ENCODE results near the gene LRCH2. TPM values are rescaled to one million over a fixed set of nuclear protein-coding genes. Genes with fewer than 3 reads are reported as not detected.

The LRCH2 gene, protein sequence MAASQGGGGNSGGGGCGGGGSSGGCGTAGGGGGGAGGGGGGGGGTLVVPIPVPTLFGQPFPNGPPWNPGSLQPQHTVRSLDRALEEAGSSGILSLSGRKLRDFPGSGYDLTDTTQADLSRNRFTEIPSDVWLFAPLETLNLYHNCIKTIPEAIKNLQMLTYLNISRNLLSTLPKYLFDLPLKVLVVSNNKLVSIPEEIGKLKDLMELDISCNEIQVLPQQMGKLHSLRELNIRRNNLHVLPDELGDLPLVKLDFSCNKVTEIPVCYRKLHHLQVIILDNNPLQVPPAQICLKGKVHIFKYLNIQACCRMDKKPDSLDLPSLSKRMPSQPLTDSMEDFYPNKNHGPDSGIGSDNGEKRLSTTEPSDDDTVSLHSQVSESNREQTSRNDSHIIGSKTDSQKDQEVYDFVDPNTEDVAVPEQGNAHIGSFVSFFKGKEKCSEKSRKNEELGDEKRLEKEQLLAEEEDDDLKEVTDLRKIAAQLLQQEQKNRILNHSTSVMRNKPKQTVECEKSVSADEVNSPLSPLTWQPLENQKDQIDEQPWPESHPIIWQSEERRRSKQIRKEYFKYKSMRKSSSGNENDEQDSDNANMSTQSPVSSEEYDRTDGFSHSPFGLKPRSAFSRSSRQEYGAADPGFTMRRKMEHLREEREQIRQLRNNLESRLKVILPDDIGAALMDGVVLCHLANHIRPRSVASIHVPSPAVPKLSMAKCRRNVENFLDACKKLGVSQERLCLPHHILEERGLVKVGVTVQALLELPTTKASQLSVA
- 0.50 TPM for polyA plus RNA-seq (2012; ENCODE audit: insufficient read length, low read depth)

DNA sequence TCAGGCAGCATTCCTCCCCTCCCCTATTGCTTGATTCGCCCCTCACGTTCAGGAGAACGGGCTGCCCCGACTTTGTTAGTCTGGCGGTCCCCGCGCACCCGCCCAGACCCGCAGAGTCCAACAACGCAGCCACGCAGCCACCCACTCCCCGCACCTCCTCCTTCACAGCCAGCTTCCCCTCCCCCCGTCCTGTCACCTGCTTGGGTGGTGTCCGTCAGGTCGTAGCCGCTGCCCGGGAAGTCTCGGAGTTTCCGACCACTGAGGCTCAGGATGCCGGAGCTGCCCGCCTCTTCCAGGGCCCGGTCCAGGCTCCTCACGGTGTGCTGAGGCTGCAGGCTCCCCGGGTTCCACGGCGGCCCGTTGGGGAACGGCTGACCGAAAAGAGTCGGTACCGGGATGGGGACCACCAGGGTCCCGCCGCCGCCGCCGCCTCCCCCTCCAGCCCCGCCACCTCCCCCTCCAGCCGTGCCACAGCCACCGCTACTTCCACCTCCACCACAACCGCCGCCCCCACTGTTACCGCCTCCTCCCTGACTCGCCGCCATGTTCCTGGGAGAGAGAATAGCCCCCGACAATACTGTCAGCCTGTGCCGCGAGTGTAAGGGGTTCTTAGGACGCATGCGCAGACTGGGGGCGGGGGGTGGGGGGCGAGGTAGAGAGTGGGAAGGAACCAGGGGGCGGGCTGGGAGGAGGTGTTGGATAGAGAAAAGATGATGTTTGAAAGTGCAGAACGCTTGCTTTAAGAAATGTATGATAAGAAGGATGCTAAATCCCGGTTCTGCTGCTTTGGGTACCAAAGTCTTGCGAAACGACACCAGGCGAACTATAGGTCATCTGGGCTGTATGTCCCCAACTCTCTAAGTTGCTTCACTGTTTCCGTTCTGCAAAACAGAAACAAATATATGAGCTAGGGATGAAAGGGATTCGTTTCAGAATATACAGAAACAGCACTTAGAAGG is at the start of gene LRCH2:
Gene LRCH2 (minus strand): TSS at position 600 of the 959 bp plus-strand sequence. CDS start 55 bp downstream, at position 545.
- TF ChIP-seq TAF1 (IDR thresholded peaks at IDR 0.05; ENCODE audit: borderline replicate concordance, insufficient read depth, low read length) (no peak), POLR2AphosphoS5 (IDR thresholded peaks at IDR 0.05; ENCODE audit: low read depth, low read length) (no peak), SIN3A (IDR thresholded peaks at IDR 0.05; ENCODE audit: borderline replicate concordance, insufficient read depth, low read length) (no peak), FOXP2 (optimal IDR thresholded peaks at IDR 0.05; ENCODE audit: borderline replicate concordance, extremely low read depth, extremely low read length, insufficient read depth) (no peak)
- TF ChIP-seq, protein P1, sequence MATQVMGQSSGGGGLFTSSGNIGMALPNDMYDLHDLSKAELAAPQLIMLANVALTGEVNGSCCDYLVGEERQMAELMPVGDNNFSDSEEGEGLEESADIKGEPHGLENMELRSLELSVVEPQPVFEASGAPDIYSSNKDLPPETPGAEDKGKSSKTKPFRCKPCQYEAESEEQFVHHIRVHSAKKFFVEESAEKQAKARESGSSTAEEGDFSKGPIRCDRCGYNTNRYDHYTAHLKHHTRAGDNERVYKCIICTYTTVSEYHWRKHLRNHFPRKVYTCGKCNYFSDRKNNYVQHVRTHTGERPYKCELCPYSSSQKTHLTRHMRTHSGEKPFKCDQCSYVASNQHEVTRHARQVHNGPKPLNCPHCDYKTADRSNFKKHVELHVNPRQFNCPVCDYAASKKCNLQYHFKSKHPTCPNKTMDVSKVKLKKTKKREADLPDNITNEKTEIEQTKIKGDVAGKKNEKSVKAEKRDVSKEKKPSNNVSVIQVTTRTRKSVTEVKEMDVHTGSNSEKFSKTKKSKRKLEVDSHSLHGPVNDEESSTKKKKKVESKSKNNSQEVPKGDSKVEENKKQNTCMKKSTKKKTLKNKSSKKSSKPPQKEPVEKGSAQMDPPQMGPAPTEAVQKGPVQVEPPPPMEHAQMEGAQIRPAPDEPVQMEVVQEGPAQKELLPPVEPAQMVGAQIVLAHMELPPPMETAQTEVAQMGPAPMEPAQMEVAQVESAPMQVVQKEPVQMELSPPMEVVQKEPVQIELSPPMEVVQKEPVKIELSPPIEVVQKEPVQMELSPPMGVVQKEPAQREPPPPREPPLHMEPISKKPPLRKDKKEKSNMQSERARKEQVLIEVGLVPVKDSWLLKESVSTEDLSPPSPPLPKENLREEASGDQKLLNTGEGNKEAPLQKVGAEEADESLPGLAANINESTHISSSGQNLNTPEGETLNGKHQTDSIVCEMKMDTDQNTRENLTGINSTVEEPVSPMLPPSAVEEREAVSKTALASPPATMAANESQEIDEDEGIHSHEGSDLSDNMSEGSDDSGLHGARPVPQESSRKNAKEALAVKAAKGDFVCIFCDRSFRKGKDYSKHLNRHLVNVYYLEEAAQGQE (IDR thresholded peaks at IDR 0.05; ENCODE audit: insufficient read depth in 1 of 2, low read depth in 2 of 2, low read length in 2 of 2) = no peak

DNA sequence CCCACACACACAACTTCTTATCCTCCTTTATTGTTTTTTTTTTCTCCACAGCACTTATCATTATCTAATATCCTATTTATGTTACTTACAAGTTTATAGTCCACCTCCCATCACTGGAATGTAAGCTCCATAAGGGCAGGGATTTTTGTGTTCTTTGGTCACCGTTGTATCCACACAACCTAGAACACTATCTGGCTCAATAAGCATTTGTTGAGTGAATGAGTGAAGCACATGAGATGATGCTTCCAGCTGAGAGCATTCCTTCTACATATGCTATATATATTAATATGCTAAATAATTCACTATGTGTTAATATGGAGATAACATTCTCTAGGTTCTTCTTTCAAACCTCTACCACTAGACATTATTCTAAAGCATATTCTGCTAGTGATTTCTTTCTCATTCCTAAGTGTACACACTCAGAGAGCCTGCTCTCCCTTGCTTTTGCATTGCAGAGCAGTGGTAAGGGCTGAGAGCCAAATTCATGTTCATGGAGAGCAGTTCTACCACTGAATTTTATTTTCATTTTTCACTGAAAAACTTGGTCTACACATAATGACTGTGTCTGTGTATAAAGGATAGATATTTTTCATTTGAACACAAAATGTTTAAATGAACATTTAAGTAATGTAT is 35.3 kb upstream of the LRCH2 start:
- TF ChIP-seq SIN3A (IDR thresholded peaks at IDR 0.05; ENCODE audit: borderline replicate concordance, insufficient read depth, low read length) (no peak), FOXP2 (optimal IDR thresholded peaks at IDR 0.05; ENCODE audit: borderline replicate concordance, extremely low read depth, extremely low read length, insufficient read depth) (no peak), TAF1 (IDR thresholded peaks at IDR 0.05; ENCODE audit: borderline replicate concordance, insufficient read depth, low read length) (no peak), POLR2AphosphoS5 (IDR thresholded peaks at IDR 0.05; ENCODE audit: low read depth, low read length) (no peak)
- TF ChIP-seq, protein P1 (IDR thresholded peaks at IDR 0.05; ENCODE audit: insufficient read depth in 1 of 2, low read depth in 2 of 2, low read length in 2 of 2) = no peak

DNA sequence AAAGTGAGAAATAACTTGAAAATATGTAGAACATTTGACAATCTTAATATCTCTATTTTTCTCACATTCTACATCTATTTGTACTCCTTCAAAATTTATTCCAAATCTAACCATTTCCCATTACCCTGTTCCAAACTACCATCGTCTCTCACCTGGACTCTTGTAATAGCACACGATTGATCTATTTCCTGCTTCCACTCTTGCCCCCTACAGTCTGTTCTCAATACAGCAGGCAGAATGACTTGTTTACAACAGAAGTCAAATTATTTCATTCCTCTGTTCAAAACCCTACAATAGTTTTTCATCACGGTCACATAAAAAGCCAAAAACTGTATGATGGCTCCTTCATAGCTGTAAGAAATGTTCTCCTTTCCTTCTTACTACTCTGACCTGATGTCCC is 34.5 kb upstream of the LRCH2 start:
- TF ChIP-seq POLR2AphosphoS5 (IDR thresholded peaks at IDR 0.05; ENCODE audit: low read depth, low read length) (no peak), TAF1 (IDR thresholded peaks at IDR 0.05; ENCODE audit: borderline replicate concordance, insufficient read depth, low read length) (no peak), SIN3A (IDR thresholded peaks at IDR 0.05; ENCODE audit: borderline replicate concordance, insufficient read depth, low read length) (no peak)
- TF ChIP-seq, protein P1 (IDR thresholded peaks at IDR 0.05; ENCODE audit: insufficient read depth in 1 of 2, low read depth in 2 of 2, low read length in 2 of 2) = no peak

DNA sequence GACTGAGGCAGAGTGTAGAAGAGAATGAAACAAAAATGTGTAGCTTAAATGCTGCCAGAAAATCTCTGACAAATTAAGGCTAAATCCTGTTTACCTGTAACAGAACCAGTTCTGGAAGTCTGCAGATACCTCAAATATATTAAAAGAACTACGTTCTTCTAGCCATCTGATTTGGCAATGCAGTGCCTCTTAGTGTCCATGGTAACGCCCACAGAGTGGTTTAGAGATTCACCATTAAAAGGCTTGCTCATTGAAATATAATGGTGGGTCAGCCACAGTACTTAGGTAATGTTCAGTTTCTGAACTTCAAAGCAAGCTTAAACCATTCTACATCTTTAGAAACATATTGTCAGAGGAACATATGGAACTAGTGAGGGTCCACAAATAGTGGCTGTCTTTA is 32.4 kb upstream of the LRCH2 start:
- no peak for TF ChIP-seq FOXP2 (optimal IDR thresholded peaks at IDR 0.05; ENCODE audit: borderline replicate concordance, extremely low read depth, extremely low read length, insufficient read depth)
- no peak for TF ChIP-seq SIN3A (IDR thresholded peaks at IDR 0.05; ENCODE audit: borderline replicate concordance, insufficient read depth, low read length)
- TF ChIP-seq POLR2AphosphoS5 (IDR thresholded peaks at IDR 0.05; ENCODE audit: low read depth, low read length) = no peak
- no peak for TF ChIP-seq TAF1 (IDR thresholded peaks at IDR 0.05; ENCODE audit: borderline replicate concordance, insufficient read depth, low read length)
- TF ChIP-seq, protein P1 (IDR thresholded peaks at IDR 0.05; ENCODE audit: insufficient read depth in 1 of 2, low read depth in 2 of 2, low read length in 2 of 2) = no peak

All from PFSK-1 (cell line).